Stimulated activated naive CD8-positive, alpha-beta T cell treated with anti-CD3 and anti-CD28 coated beads, Interleukin-15, Interleukin-2, amounts not matched to agents 100 ng/mL and 50 ng/mL, for 24 hours (primary cell): Measurements from ENCODE around the gene HMG20A.

ENCODE experiments used
- H3K27ac Mint-ChIP-seq: one replicate; pipeline ENCODE4 v1.8.0; 2021; ENCODE audit warnings: mild to moderate bottlenecking, mixed read lengths
- H3K27me3 Mint-ChIP-seq: one replicate; pipeline ENCODE4 v1.8.0; 2021; ENCODE audit warnings: mixed read lengths
- H3K36me3 Mint-ChIP-seq: one replicate; pipeline ENCODE4 v1.8.0; 2021; ENCODE audit warnings: low read depth, mixed read lengths
- H3K4me1 Mint-ChIP-seq: one replicate; pipeline ENCODE4 v1.8.0; 2021; ENCODE audit warnings: low read depth, mixed read lengths
- H3K4me3 Mint-ChIP-seq: one replicate; pipeline ENCODE4 v1.8.0; 2021; ENCODE audit warnings: mild to moderate bottlenecking, mixed read lengths
- H3K9me3 Mint-ChIP-seq: one replicate; pipeline ENCODE4 v1.8.0; 2021; ENCODE audit warnings: mixed read lengths

HMG20A gene

GRCh38 chr15:77420610-77421369, at the start of gene HMG20A:
Gene HMG20A, plus strand, starts transcription at chr15:77420888. Its CDS starts 37,520 bp downstream, at chr15:77458408.
- Mint-ChIP-seq H3K27me3 (no peaks in the 10 kb centered on the region), H3K9me3 (no peaks in the 10 kb centered on the region), H3K36me3 (peaks cover 8% of the 10 kb centered on the region), H3K27ac (peak within 1 kb of the TSS; percentile 99), H3K4me3 (peak within 1 kb of the TSS; percentile 98), H3K4me1 (peaks cover 68% of the 10 kb centered on the region)

GRCh38 chr15:77371850-77372563, 48.7 kb upstream of the HMG20A start:
- Mint-ChIP-seq H3K4me1 (peaks cover 18% of the 10 kb centered on the region), H3K4me3 (no peak overlapping the region), H3K9me3 (no peaks in the 10 kb centered on the region), H3K27me3 (no peaks in the 10 kb centered on the region), H3K36me3 (no peaks in the 10 kb centered on the region), H3K27ac (no peak overlapping the region)

GRCh38 chr15:77373441-77373840, 47.2 kb upstream of the HMG20A start:
- Mint-ChIP-seq H3K9me3 (no peaks in the 10 kb centered on the region), H3K36me3 (no peaks in the 10 kb centered on the region), H3K4me3 (no peak overlapping the region), H3K4me1 (peaks cover 18% of the 10 kb centered on the region), H3K27ac (no peak overlapping the region), H3K27me3 (no peaks in the 10 kb centered on the region)

- H3K27ac Mint-ChIP-seq, result no peak overlapping the region
Measured at GRCh38 chr15:77375133-77375532, 45.6 kb upstream of the HMG20A start.

DNA sequence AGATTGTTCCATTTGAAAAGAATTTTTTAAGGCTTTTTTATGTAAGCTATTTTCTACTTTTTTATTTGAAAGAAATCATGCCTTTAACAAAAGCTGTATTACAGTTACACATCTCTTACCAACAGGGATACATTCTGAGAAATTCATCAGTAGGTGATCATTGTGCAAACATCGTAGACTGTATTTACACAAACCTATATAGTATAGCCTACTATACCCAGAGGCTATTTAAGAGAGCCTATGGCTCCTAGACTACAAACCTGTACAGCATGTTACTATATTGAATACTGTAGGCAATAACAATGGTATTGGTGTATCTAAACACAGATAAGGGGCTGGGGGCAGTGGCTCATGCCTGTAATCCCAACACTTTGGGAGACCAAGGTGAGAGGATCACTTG, 43.9 kb upstream of the HMG20A start:
- Mint-ChIP-seq H3K36me3 (no peaks in the 10 kb centered on the region), H3K27me3 (no peaks in the 10 kb centered on the region), H3K9me3 (no peaks in the 10 kb centered on the region), H3K27ac (no peak overlapping the region), H3K4me3 (no peak overlapping the region), H3K4me1 (peaks cover 5% of the 10 kb centered on the region)

More at GRCh38 chr15:77375133-77375532, 45.6 kb upstream of the HMG20A start:
- Mint-ChIP-seq H3K27me3 (no peaks in the 10 kb centered on the region), H3K36me3 (no peaks in the 10 kb centered on the region), H3K4me3 (no peak overlapping the region), H3K4me1 (peaks cover 5% of the 10 kb centered on the region), H3K9me3 (no peaks in the 10 kb centered on the region)

DNA sequence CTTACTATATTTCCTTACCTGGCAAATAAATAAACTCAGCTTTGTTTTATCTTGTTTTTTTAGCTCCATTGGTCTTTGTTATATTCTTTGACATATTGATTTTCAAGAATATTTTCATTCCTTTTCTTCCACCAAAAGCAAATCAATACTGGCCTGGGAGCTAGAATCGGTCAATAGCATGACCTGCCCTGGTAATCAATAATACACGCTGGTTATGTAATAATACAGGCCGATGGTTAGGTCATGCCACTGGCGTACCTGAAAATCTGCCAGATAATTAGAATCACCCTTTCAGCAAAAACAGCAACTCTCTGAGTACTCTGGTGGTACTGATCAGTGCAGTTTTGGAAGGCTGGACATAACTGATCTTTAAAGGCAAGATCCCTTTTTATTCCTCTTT, 40.7 kb upstream of the HMG20A start:
- H3K9me3 Mint-ChIP-seq, result no peaks in the 10 kb centered on the region
- no peaks in the 10 kb centered on the region for H3K27me3 Mint-ChIP-seq
- H3K27ac Mint-ChIP-seq, result no peak overlapping the region
- H3K4me3 Mint-ChIP-seq, result no peak overlapping the region
- no peaks in the 10 kb centered on the region for H3K36me3 Mint-ChIP-seq
- peaks cover 19% of the 10 kb centered on the region for H3K4me1 Mint-ChIP-seq

GRCh38 chr15:77384086-77384485, 36.6 kb upstream of the HMG20A start:
- Mint-ChIP-seq H3K36me3 (no peaks in the 10 kb centered on the region), H3K4me1 (peaks cover 29% of the 10 kb centered on the region), H3K27me3 (no peaks in the 10 kb centered on the region), H3K27ac (no peak overlapping the region), H3K4me3 (no peak overlapping the region), H3K9me3 (no peaks in the 10 kb centered on the region)

DNA sequence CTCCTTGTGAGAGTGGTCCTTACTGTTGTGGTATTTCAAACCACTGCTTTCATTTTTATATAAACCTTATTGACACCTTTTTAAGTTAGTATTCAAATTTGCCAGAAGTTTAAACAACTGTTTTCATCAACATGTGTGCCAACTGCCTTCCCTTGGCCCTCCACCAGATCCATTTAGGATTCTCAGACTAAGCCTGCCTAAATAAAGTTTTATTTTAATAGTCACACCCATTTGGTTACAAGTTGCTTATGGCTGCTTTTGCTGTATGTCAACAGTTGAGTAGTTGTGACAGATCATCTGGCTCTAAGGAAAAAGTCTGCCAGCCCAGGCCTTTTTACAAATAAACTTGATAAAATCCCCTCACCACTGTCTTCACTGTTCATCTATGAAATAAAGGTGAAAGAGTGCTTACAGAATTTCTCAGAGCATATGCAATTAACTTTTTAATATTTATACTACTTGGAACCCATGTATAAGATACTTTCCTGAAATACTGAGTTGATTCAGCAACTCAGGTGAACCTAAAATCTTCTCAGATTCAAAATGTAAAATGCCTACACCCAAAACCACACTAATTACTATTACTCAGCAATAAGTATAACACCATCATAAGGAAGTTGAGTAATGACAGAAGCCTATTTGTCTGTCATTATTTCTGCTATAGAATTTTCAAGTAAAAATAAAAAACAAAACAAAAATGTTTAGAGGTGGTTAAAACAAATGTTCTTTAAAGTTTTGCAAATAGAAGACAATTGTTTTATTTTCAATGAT, 35.9 kb upstream of the HMG20A start:
- no peaks in the 10 kb centered on the region for H3K27me3 Mint-ChIP-seq
- H3K27ac Mint-ChIP-seq, result no peak overlapping the region
- no peaks in the 10 kb centered on the region for H3K36me3 Mint-ChIP-seq
- peaks cover 29% of the 10 kb centered on the region for H3K4me1 Mint-ChIP-seq
- H3K4me3 Mint-ChIP-seq, result no peak overlapping the region
- no peaks in the 10 kb centered on the region for H3K9me3 Mint-ChIP-seq

DNA sequence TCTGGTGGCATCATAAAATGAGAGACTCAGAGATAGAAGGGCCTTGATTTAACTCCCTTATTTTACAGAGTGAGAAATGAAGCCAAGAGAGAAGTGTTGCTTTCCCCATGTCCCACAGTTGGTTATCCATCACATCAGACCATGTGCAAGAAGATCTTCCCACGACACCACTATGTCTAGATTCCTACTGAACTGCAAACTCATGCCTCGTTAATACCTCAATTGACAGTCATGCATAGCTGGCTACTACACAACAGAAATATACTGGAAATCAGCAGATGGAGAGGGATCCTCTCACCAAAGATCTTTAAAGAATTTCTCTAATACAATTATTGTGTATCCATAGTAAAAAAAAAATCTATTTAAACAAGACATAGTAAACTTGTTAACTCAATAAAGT, 34.1 kb upstream of the HMG20A start:
- Mint-ChIP-seq H3K4me1 (peaks cover 32% of the 10 kb centered on the region), H3K36me3 (no peaks in the 10 kb centered on the region), H3K27me3 (no peaks in the 10 kb centered on the region), H3K9me3 (no peaks in the 10 kb centered on the region), H3K4me3 (no peak overlapping the region), H3K27ac (no peak overlapping the region)

DNA sequence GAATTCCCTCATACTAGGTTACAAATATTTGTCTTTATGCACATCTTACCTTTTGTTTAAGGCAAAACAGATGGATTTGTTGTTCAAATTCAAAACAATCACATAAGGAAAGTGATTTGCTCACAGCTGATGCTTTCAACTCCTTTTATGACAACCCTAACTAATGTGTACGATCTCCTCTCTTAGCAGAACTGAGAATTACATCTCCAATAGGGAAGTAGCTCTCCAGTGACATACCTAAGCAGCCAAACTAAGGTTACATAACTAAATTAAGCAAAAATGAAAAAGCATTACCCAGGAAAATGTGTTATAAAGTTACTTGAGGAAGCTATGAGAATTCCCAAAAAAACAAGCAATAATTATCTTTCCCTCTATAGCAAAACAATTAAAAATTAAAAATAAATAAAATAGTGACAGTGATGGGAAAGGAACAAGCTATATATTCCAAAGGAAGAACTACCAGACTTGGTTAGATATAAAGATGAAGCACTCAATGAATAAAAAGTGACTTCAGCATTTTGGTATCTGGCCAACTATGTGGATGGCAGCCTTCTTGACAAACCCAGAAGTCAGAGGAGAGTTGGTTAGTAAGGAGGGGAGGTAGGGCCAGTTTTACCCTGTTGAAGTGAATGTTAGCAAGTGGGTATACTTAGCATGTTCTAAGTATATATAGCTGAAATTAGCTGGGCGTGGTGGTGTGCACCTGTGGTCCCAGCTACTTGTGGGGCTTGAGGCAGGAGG, 33.2 kb upstream of the HMG20A start:
- no peaks in the 10 kb centered on the region for H3K36me3 Mint-ChIP-seq
- no peaks in the 10 kb centered on the region for H3K27me3 Mint-ChIP-seq
- H3K27ac Mint-ChIP-seq, result no peak overlapping the region
- H3K4me3 Mint-ChIP-seq, result no peak overlapping the region
- H3K9me3 Mint-ChIP-seq, result no peaks in the 10 kb centered on the region
- H3K4me1 Mint-ChIP-seq, result peaks cover 32% of the 10 kb centered on the region

GRCh38 chr15:77391372-77391951, 29.2 kb upstream of the HMG20A start:
- Mint-ChIP-seq H3K4me1 (peaks cover 12% of the 10 kb centered on the region), H3K27ac (no peak overlapping the region), H3K4me3 (no peak overlapping the region), H3K27me3 (no peaks in the 10 kb centered on the region), H3K9me3 (peaks cover 12% of the 10 kb centered on the region), H3K36me3 (peaks cover 9% of the 10 kb centered on the region)

DNA sequence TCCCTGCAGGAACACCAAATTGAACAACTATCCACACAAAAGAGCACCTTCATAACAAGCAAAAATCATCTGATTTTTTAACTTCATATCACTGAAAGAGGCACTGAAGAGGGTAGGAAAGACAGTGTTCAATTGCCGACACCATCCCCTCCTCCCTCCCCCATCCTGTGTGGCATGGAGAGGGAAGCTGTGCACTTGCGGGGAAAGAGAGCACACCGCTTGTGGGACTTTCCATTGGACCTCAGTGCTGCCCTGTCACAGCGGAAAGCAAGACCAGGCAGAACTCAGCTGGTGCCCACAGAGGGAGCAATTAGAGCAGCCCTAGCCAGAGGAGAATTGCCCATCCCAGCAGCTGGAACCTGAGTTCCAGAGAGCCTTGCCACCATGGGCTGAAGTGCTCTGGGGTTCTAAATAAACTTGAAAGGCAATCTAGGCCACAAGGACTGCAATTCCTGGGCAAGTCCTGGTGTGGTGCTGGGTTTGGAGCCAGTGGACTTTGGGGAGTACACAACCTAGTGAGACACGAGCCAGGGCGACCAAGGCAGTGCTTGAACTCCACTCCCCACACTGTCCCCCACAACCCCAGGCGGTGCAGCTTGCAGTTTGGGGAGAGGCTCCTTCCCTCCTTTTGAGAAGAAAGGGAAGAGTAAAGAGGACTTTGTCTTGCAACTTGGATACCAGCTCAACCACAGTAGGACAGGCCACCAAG, 27.8 kb upstream of the HMG20A start:
- no peaks in the 10 kb centered on the region for H3K27me3 Mint-ChIP-seq
- peaks cover 15% of the 10 kb centered on the region for H3K9me3 Mint-ChIP-seq
- H3K36me3 Mint-ChIP-seq, result peaks cover 19% of the 10 kb centered on the region
- peaks cover 7% of the 10 kb centered on the region for H3K4me1 Mint-ChIP-seq
- no peak overlapping the region for H3K27ac Mint-ChIP-seq
- no peak overlapping the region for H3K4me3 Mint-ChIP-seq

GRCh38 chr15:77393471-77393840, 27.2 kb upstream of the HMG20A start:
- H3K27ac Mint-ChIP-seq, result no peak overlapping the region
- peaks cover 19% of the 10 kb centered on the region for H3K9me3 Mint-ChIP-seq
- peaks cover 7% of the 10 kb centered on the region for H3K4me1 Mint-ChIP-seq
- peaks cover 24% of the 10 kb centered on the region for H3K36me3 Mint-ChIP-seq
- no peaks in the 10 kb centered on the region for H3K27me3 Mint-ChIP-seq
- H3K4me3 Mint-ChIP-seq, result no peak overlapping the region
